CD4-positive, alpha-beta T cell treated with Interleukin-1 beta for 1 hour (primary cell): ENCODE measurements around the gene USP44.
"Not testable (repeated sequence)": the region's sequence is repeated elsewhere in the genome, so short reads cannot be mapped to it uniquely, and the experiment has no call there.

Experiments used
- DNase-seq, 2 donors: peaks; one replicate each; pipeline ENCODE4 v3.0.0-alpha.2; 2020 to 2022

USP44 gene

GRCh38 chr12:95551305-95551704 is at the start of gene USP44:
USP44 (minus strand) TSS chr12:95551476; CDS start chr12:95534256, 17,220 bp downstream.
- no peak for DNase-seq

GRCh38 chr12:95600567-95600966 is 49.3 kb upstream of the USP44 start:
- no peak for DNase-seq

GRCh38 chr12:95599880-95600279 is 48.6 kb upstream of the USP44 start:
- DNase-seq = no peak

GRCh38 chr12:95594136-95594535 is 42.9 kb upstream of the USP44 start:
- no peak for DNase-seq

GRCh38 chr12:95593266-95593871 is 42.1 kb upstream of the USP44 start:
- DNase-seq = no peak

- DNase-seq = no peak
Measured at GRCh38 chr12:95591731-95592130, 40.5 kb upstream of the USP44 start.

- DNase-seq = no peak
Measured at GRCh38 chr12:95590775-95591174, 39.5 kb upstream of the USP44 start.

GRCh38 chr12:95583933-95584332 is 32.7 kb upstream of the USP44 start:
- DNase-seq = no peak

- no peak for DNase-seq
Measured at GRCh38 chr12:95582230-95583058, 31.2 kb upstream of the USP44 start.

GRCh38 chr12:95577820-95578219 is 26.5 kb upstream of the USP44 start:
- no peak for DNase-seq

GRCh38 chr12:95574799-95575452 is 23.6 kb upstream of the USP44 start:
- DNase-seq = no peak

GRCh38 chr12:95573951-95574576 is 22.8 kb upstream of the USP44 start:
- no peak for DNase-seq

GRCh38 chr12:95571369-95571768 is 20.1 kb upstream of the USP44 start:
- DNase-seq = no peak

- not testable (repeated sequence) for DNase-seq
Measured at GRCh38 chr12:95568045-95568444, 16.8 kb upstream of the USP44 start.

GRCh38 chr12:95557625-95558024 is 6.3 kb upstream of the USP44 start:
- DNase-seq = no peak

- no peak for DNase-seq
Measured at GRCh38 chr12:95554532-95555071, 3.3 kb upstream of the USP44 start.

- DNase-seq = no peak
Measured at GRCh38 chr12:95553197-95553943, 2.1 kb upstream of the USP44 start.

GRCh38 chr12:95551913-95552516 is 739 bp upstream of the USP44 start:
- no peak for DNase-seq

GRCh38 chr12:95549392-95550084 is 1.7 kb downstream of the USP44 start:
- no peak for DNase-seq

GRCh38 chr12:95548539-95549391 is 2.5 kb downstream of the USP44 start:
- DNase-seq = peak; percentile 73 to 80
